IPS-18c (cell line): ENCODE results near the gene TMF1.

Experiments
- H3K4me3 ChIP-seq: 2 replicates; pipeline ENCODE4 v1.7.0; 2013; ENCODE audit warnings: low read depth, mild to moderate bottlenecking, low read length, moderate library complexity; ENCODE audit not compliant: insufficient read depth
- H3K9me3 ChIP-seq: one replicate; pipeline ENCODE4 v1.6.1; 2013; ENCODE audit warnings: mild to moderate bottlenecking, low read length, moderate library complexity; ENCODE audit not compliant: control insufficient read depth, insufficient read depth

TMF1 gene

GRCh38 chr3:68999605-69000004, 52.5 kb downstream of the TMF1 start:
- Histone ChIP-seq H3K4me3 (no peak overlapping the region), H3K9me3 (no peaks in the 10 kb centered on the region)

- Histone ChIP-seq H3K9me3 (no peaks in the 10 kb centered on the region), H3K4me3 (no peak overlapping the region)
Observed at GRCh38 chr3:68999158-68999557, 53.0 kb downstream of the TMF1 start.

- Histone ChIP-seq H3K4me3 (no peak overlapping the region), H3K9me3 (no peaks in the 10 kb centered on the region)
Observed at GRCh38 chr3:68997887-68998286, 54.2 kb downstream of the TMF1 start.

- Histone ChIP-seq H3K9me3 (no peaks in the 10 kb centered on the region), H3K4me3 (no peak overlapping the region)
Observed at GRCh38 chr3:68996356-68996995, 55.7 kb downstream of the TMF1 start.

GRCh38 chr3:68988740-68989139, 63.4 kb downstream of the TMF1 start:
- no peaks in the 10 kb centered on the region for H3K9me3 ChIP-seq
- no peak overlapping the region for H3K4me3 ChIP-seq

- H3K9me3 ChIP-seq, result no peaks in the 10 kb centered on the region
- H3K4me3 ChIP-seq, result no peak overlapping the region
Observed at GRCh38 chr3:68987322-68987721, 64.8 kb downstream of the TMF1 start.

GRCh38 chr3:68986496-68987208, 65.5 kb downstream of the TMF1 start:
- no peaks in the 10 kb centered on the region for H3K9me3 ChIP-seq

GRCh38 chr3:68985146-68985790, 66.9 kb downstream of the TMF1 start:
- no peak overlapping the region for H3K4me3 ChIP-seq

More at GRCh38 chr3:68986496-68987208, 65.5 kb downstream of the TMF1 start:
- no peak overlapping the region for H3K4me3 ChIP-seq

GRCh38 chr3:68984011-68984530, 68.1 kb downstream of the TMF1 start:
- Histone ChIP-seq H3K9me3 (no peaks in the 10 kb centered on the region), H3K4me3 (no peak overlapping the region)

More at GRCh38 chr3:68985146-68985790, 66.9 kb downstream of the TMF1 start:
- H3K9me3 ChIP-seq, result no peaks in the 10 kb centered on the region

- H3K9me3 ChIP-seq, result no peaks in the 10 kb centered on the region
- H3K4me3 ChIP-seq, result no peak overlapping the region
Observed at GRCh38 chr3:68977486-68978167, 74.5 kb downstream of the TMF1 start.

- Histone ChIP-seq H3K9me3 (no peaks in the 10 kb centered on the region), H3K4me3 (no peak overlapping the region)
Observed at GRCh38 chr3:68974711-68975110, 77.4 kb downstream of the TMF1 start.

- H3K4me3 ChIP-seq, result no peak overlapping the region
Observed at GRCh38 chr3:68973639-68974038, 78.5 kb downstream of the TMF1 start.

GRCh38 chr3:68972358-68972979, 79.7 kb downstream of the TMF1 start:
- H3K4me3 ChIP-seq, result no peak overlapping the region
- no peaks in the 10 kb centered on the region for H3K9me3 ChIP-seq

More at GRCh38 chr3:68973639-68974038, 78.5 kb downstream of the TMF1 start:
- no peaks in the 10 kb centered on the region for H3K9me3 ChIP-seq
